Endothelial cell of umbilical vein (primary cell): Measurements from ENCODE around the gene DR1. TPM values are rescaled to one million over a fixed set of nuclear protein-coding genes. Genes with fewer than 3 reads are reported as not detected.

Experiments
- BruUV-seq: library from RNA; stranded (reverse); fragments of 400-500 nt; replicated peaks from 2 replicates; lab custom pipeline; 2021; lab: Mats Ljungman, UMichigan
- CTCF ChIA-PET: fragments of 300-600, 350-600 bp; sonication (Branson Sonifier 250); formaldehyde crosslinking; loops from one replicate; lab custom pipeline; 2021; ENCODE audit warnings: antibody characterized with exemption, inconsistent platforms; lab: Charles Lee
- POLR2A ChIA-PET: fragments of 300-600, 350-600 bp; sonication (Branson Sonifier 250); formaldehyde crosslinking; loops from one replicate; lab custom pipeline; 2021; ENCODE audit warnings: antibody characterized with exemption, inconsistent platforms; lab: Charles Lee
- DNase-seq: peaks from one replicate; pipeline ENCODE4 v3.0.0-alpha.2; 2011; ENCODE audit warnings: low read depth, low spot score
- FAIRE-seq: peaks from 2 replicates; lab custom pipeline; 2011; peaks lifted over from hg19 to GRCh38; lab: Jason Lieb, UNC
- H2AFZ ChIP-seq: 2 replicates; pipeline ENCODE4 v1.6.0; 2012; ENCODE audit warnings: low read depth, low read length, control low read depth, inconsistent platforms
- H3K27ac ChIP-seq: 2 replicates; pipeline ENCODE4 v1.5.1; 2011; ENCODE audit warnings: low read depth, mild to moderate bottlenecking, control low read depth, low read length, moderate library complexity; ENCODE audit not compliant: insufficient read depth
- H3K27me3 ChIP-seq, 2 experiments: 2 replicates each; pipeline versions ENCODE4 v1.6.0 to v1.6.1; 2011; ENCODE audit warnings: low read length in 2 of 2, mixed read lengths in 1 of 2; ENCODE audit not compliant: control insufficient read depth in 2 of 2, insufficient read depth in 2 of 2
- H3K36me3 ChIP-seq, 2 experiments: 2 replicates in 1 of 2; 3 replicates in 1 of 2; pipeline ENCODE4 v1.5.1; 2011; ENCODE audit warnings: low read length in 2 of 2, mild to moderate bottlenecking in 1 of 2, moderate library complexity in 1 of 2; ENCODE audit not compliant: control insufficient read depth in 2 of 2, insufficient read depth in 2 of 2; ENCODE audit errors: extremely low read depth in 1 of 2
- H3K4me1 ChIP-seq: 3 replicates; pipeline ENCODE4 v1.5.1; 2011; ENCODE audit warnings: mild to moderate bottlenecking, low read length; ENCODE audit not compliant: control insufficient read depth, insufficient read depth; ENCODE audit errors: extremely low read depth
- H3K4me2 ChIP-seq: 2 replicates; pipeline ENCODE4 v1.6.1; 2011; ENCODE audit warnings: low read length, control low read depth, mixed read lengths; ENCODE audit not compliant: insufficient read depth
- H3K4me3 ChIP-seq, 3 experiments: fragments of 200-600 bp in 1 of 3; sonication (generic), shearing (Covaris generic) in 1 of 3; replicated peaks in 1 of 3; 2 replicates each; pipeline ENCODE4 v1.5.1; 2011 to 2016; ENCODE audit warnings: control low read depth in 3 of 3, low read length in 3 of 3, mild to moderate bottlenecking in 2 of 3, inconsistent platforms in 1 of 3, low read depth in 1 of 3, moderate library complexity in 1 of 3; ENCODE audit not compliant: insufficient read depth in 1 of 3
- H3K79me2 ChIP-seq: 2 replicates; pipeline ENCODE4 v1.6.0; 2012; ENCODE audit warnings: low read length, inconsistent platforms; ENCODE audit not compliant: control insufficient read depth, insufficient read depth
- H3K9ac ChIP-seq: replicated peaks from 2 replicates; pipeline ENCODE3; 2011; ENCODE audit warnings: low read length, control low read depth; ENCODE audit not compliant: insufficient read depth; ENCODE audit errors: extremely low read depth
- H3K9me1 ChIP-seq: replicated peaks from 3 replicates; pipeline ENCODE4 v1.6.0; 2011; ENCODE audit warnings: mild to moderate bottlenecking, low read length; ENCODE audit not compliant: control insufficient read depth, insufficient read depth; ENCODE audit errors: extremely low read depth
- H3K9me3 ChIP-seq: replicated peaks from 2 replicates; pipeline ENCODE4 v1.5.1; 2012; ENCODE audit warnings: low read length, inconsistent platforms; ENCODE audit not compliant: control insufficient read depth, insufficient read depth
- H4K20me1 ChIP-seq: replicated peaks from 2 replicates; pipeline ENCODE3; 2011; ENCODE audit warnings: mild to moderate bottlenecking, low read length; ENCODE audit not compliant: control insufficient read depth, insufficient read depth; ENCODE audit errors: extremely low read depth
- EZH2 ChIP-seq: IDR thresholded peaks from 2 replicates; pipeline ENCODE4 v1.6.1; 2012; ENCODE audit warnings: borderline replicate concordance, low read depth, mild to moderate bottlenecking, moderate library complexity, low read length, inconsistent platforms; ENCODE audit not compliant: severe bottlenecking
- FOS ChIP-seq: IDR thresholded peaks from 2 replicates; pipeline ENCODE4 v1.6.1; 2011; ENCODE audit warnings: mild to moderate bottlenecking, low read length, moderate library complexity, borderline replicate concordance; ENCODE audit not compliant: insufficient read depth
- GATA2 ChIP-seq: IDR thresholded peaks from 2 replicates; pipeline ENCODE4 v1.7.0; 2011; ENCODE audit warnings: low read depth, mild to moderate bottlenecking, moderate library complexity, mixed read lengths, low read length; ENCODE audit not compliant: insufficient read length, insufficient read depth
- JUN ChIP-seq: IDR thresholded peaks from 2 replicates; pipeline ENCODE4 v1.6.1; 2011; ENCODE audit warnings: borderline replicate concordance, low read depth; ENCODE audit not compliant: insufficient read length, insufficient read depth
- MYC ChIP-seq: IDR thresholded peaks from one replicate; pipeline ENCODE4 v1.6.1; 2011; ENCODE audit warnings: mild to moderate bottlenecking, low read depth, low read length
- POLR2A ChIP-seq: IDR thresholded peaks from 2 replicates; pipeline ENCODE4 v1.6.1; 2012; ENCODE audit warnings: low read depth, mild to moderate bottlenecking, control low read depth, low read length
- POLR2AphosphoS5 ChIP-seq: IDR thresholded peaks from 2 replicates; pipeline ENCODE4 v1.6.1; 2012; ENCODE audit warnings: low read depth, mild to moderate bottlenecking, control low read depth, low read length, moderate library complexity; ENCODE audit not compliant: insufficient read depth
- dilution Hi-C: fragments of 300-500 bp; cut with MboI; formaldehyde crosslinking; loops from one replicate; pipeline ENCODE4 v1.15.0; 2019; ENCODE audit warnings: low sequenced_read_pairs; ENCODE audit not compliant: extremely low pct_ligation_motif_present
- intact Hi-C: fragments of 100-400 bp; cut with micrococcal nuclease; formaldehyde crosslinking; loops from one replicate; pipeline ENCODE4 v1.10.0; 2022
- polyA plus RNA-seq, 4 experiments: library from polyadenylated mRNA; depleted of rRNA in 3 of 4; stranded (reverse) in 3 of 4; unstranded in 1 of 4; fragments of >200 nt; gene quantifications; 2 replicates each; pipeline versions ENCODE4 v1.2.1 to v1.2.3, GENCODE V29; 2011 to 2012; ENCODE audit warnings: missing spikeins in 1 of 4
- total RNA-seq: library from RNA; stranded (reverse); gene quantifications from 2 replicates; pipeline ENCODE4 v1.2.3, GENCODE V29; 2021
- TF ChIP-seq, protein P1 (sequence below), 2 donors: IDR thresholded peaks; 1 replicate in 1 of 2; 2 replicates in 1 of 2; pipeline ENCODE4 v1.5.1; 2011; ENCODE audit warnings: low read length in 2 of 2, mild to moderate bottlenecking in 2 of 2, moderate library complexity in 2 of 2, control low read depth in 1 of 2, inconsistent platforms in 1 of 2, low read depth in 1 of 2; ENCODE audit not compliant: insufficient read depth in 1 of 2; ENCODE audit errors: extremely low read depth in 1 of 2
- TF ChIP-seq, protein P2 (sequence below): IDR thresholded peaks from 2 replicates; pipeline ENCODE4 v1.6.1; 2011; ENCODE audit not compliant: insufficient read depth, insufficient read length

DR1 gene
- total and polyA plus RNA-seq, 2 donors (not counting 3 experiments of a cell fraction or from before 2014, with no cell fraction given) = 11.7 to 49.4 TPM

DNA sequence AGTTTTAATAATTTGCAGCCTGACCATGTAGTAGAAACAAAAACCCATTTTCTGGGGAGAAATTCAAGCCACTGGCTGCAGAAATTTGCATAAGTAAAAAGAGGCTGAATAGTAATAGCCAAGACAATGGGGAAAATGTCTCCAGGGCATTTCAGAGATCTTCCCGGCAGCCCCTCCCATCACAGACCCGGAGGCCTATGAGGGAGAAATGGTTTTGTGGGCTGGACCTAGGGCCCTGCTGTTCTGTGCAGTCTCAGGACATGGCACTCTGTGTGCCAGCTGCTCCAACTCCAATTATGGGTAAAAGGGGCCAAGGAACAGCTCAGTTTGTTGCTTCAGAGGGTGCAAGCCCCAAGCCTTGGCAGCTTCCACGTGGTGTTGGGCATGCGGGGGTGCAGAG lies 62.5 kb downstream of the DR1 start:
- H4K20me1 ChIP-seq = no peaks in the 10 kb centered on the region
- no peaks in the 10 kb centered on the region for H3K27me3 ChIP-seq
- ChIA-PET POLR2A (no interaction called here), CTCF (no interaction called here)
- no peak overlapping the region for H3K27ac ChIP-seq
- no peaks in the 10 kb centered on the region for H3K9me3 ChIP-seq
- no peaks in the 10 kb centered on the region for H3K79me2 ChIP-seq
- DNase-seq (no peak), FAIRE-seq (no peak)
- no peaks in the 10 kb centered on the region for H3K36me3 ChIP-seq
- dilution Hi-C loops (no loop called here), intact Hi-C loops (no loop called here)
- no peaks in the 10 kb centered on the region for H3K9me1 ChIP-seq
- H3K9ac ChIP-seq = no peak overlapping the region
- no peak overlapping the region for H3K4me2 ChIP-seq
- H3K4me1 ChIP-seq = peaks cover 2% of the 10 kb centered on the region
- TF ChIP-seq JUN (no peak), POLR2AphosphoS5 (no peak), MYC (no peak), POLR2A (no peak), GATA2 (no peak), FOS (no peak), EZH2 (no peak)
- TF ChIP-seq, protein P1, sequence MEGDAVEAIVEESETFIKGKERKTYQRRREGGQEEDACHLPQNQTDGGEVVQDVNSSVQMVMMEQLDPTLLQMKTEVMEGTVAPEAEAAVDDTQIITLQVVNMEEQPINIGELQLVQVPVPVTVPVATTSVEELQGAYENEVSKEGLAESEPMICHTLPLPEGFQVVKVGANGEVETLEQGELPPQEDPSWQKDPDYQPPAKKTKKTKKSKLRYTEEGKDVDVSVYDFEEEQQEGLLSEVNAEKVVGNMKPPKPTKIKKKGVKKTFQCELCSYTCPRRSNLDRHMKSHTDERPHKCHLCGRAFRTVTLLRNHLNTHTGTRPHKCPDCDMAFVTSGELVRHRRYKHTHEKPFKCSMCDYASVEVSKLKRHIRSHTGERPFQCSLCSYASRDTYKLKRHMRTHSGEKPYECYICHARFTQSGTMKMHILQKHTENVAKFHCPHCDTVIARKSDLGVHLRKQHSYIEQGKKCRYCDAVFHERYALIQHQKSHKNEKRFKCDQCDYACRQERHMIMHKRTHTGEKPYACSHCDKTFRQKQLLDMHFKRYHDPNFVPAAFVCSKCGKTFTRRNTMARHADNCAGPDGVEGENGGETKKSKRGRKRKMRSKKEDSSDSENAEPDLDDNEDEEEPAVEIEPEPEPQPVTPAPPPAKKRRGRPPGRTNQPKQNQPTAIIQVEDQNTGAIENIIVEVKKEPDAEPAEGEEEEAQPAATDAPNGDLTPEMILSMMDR (IDR thresholded peaks at IDR 0.05; ENCODE audit: extremely low read depth in 1 of 2, insufficient read depth in 1 of 2, low read depth in 1 of 2, low read length in 2 of 2) = no peak
- TF ChIP-seq, protein P2, sequence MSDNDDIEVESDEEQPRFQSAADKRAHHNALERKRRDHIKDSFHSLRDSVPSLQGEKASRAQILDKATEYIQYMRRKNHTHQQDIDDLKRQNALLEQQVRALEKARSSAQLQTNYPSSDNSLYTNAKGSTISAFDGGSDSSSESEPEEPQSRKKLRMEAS = no peak
- H2AFZ ChIP-seq = no peak overlapping the region
- BruUV-seq = no TSS peak
- no peak overlapping the region for H3K4me3 ChIP-seq
